ENCODE results near the gene KMO. TPM values are rescaled to one million over a fixed set of nuclear protein-coding genes. Genes with fewer than 3 reads are reported as not detected.

The KMO gene
- total RNA-seq, 1 donor from 2014 or later = not detected

GRCh38 chr1:241485554-241485992, 46.6 kb upstream of the KMO start:
- no peak overlapping the region for H3K27ac ChIP-seq
- DNase-seq (ENCODE audit: low spot score) = peak; percentile 28
- Mint-ChIP-seq H3K9me3 (peaks cover 8% of the 10 kb centered on the region), H3K4me1 (peaks cover 7% of the 10 kb centered on the region), H3K36me3 (peaks cover 5% of the 10 kb centered on the region), H3K27ac (no peak overlapping the region), H3K27me3 (ENCODE audit: insufficient read depth, low read depth) (no peaks in the 10 kb centered on the region), H3K4me3 (no peak overlapping the region)
- no peak overlapping the region for H3K4me3 ChIP-seq
- no peaks in the 10 kb centered on the region for H3F3A ChIP-seq (ENCODE audit: low read depth)
- H3K9ac ChIP-seq = no peak overlapping the region
- no peaks in the 10 kb centered on the region for H3K79me2 ChIP-seq (ENCODE audit: low read depth)
- no peaks in the 10 kb centered on the region for H3K9me3 ChIP-seq (ENCODE audit: low read depth)
- no peaks in the 10 kb centered on the region for H3K27me3 ChIP-seq
- H4K20me1 ChIP-seq (ENCODE audit: low read depth) = no peaks in the 10 kb centered on the region
- H3K4me1 ChIP-seq = no peaks in the 10 kb centered on the region
- peak; percentile 57 for TF ChIP-seq CTCF (IDR thresholded peaks at IDR 0.05)
- TF ChIP-seq EZH2phosphoT487 (IDR thresholded peaks at IDR 0.05) = no peak
- no peaks in the 10 kb centered on the region for H3K36me3 ChIP-seq
- no peak overlapping the region for H3K4me2 ChIP-seq
- H2AFZ ChIP-seq (replicated peaks) = no peak overlapping the region

DNA sequence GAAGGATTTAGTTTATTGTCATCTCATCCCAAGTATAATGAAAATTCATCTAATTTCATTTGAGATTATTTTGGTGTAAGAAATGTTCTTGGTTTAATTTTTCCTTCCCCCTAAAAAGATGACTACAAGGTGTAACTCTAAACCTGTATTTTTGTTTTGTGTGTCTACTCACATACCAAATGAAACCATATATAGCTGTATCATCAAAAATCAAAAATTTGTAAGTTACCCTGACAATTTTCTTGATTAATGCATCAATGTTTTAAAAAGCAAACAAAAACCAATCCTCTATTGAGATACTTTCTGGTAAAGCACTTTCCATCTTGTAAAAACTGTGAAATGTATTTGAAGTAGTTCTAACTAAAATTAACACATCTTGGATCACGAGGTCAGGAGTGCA, 43.4 kb upstream of the KMO start:
- TF ChIP-seq EZH2phosphoT487 (IDR thresholded peaks at IDR 0.05) (no peak), EZH2 (IDR thresholded peaks at IDR 0.05) (no peak), CTCF (IDR thresholded peaks at IDR 0.05) (no peak)
- Histone ChIP-seq H4K20me1 (ENCODE audit: low read depth) (no peaks in the 10 kb centered on the region), H3K4me2 (no peak overlapping the region), H3K27me3 (no peaks in the 10 kb centered on the region), H3K9ac (no peak overlapping the region), H3K27ac (no peak overlapping the region), H3K9me3 (ENCODE audit: low read depth) (no peaks in the 10 kb centered on the region), H3K4me1 (no peaks in the 10 kb centered on the region), H3K79me2 (ENCODE audit: low read depth) (no peaks in the 10 kb centered on the region), H3K4me3 (no peak overlapping the region), H2AFZ (replicated peaks) (no peak overlapping the region), H3F3A (ENCODE audit: low read depth) (no peaks in the 10 kb centered on the region), H3K36me3 (no peaks in the 10 kb centered on the region)
- H3K9me3 Mint-ChIP-seq = peaks cover 8% of the 10 kb centered on the region
- H3K4me1 Mint-ChIP-seq = no peaks in the 10 kb centered on the region
- H3K27me3 Mint-ChIP-seq (ENCODE audit: insufficient read depth, low read depth) = no peaks in the 10 kb centered on the region
- H3K27ac Mint-ChIP-seq = no peak overlapping the region
- no peak for DNase-seq (ENCODE audit: low spot score)
- peaks cover 9% of the 10 kb centered on the region for H3K36me3 Mint-ChIP-seq
- H3K4me3 Mint-ChIP-seq = no peak overlapping the region

DNA sequence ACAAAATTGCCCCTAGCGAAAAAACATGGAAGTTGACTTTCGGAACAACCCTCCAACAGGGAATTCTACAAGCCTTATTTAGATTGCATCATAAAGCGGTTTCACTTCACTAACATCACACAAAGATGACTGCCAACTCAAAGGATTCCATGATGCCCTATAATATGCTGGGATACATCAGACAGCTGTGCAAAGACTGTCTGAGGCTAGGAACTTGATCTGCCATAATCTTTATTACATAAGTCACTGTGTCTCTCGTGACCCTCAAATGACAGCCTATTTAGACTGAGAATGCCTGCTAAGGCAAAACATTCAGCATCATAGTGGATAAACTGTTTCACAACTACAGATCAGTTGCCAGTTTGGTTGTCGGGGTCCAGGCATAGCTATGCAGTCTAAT, 36.4 kb upstream of the KMO start:
- TF ChIP-seq CTCF (IDR thresholded peaks at IDR 0.05) (no peak), EZH2phosphoT487 (IDR thresholded peaks at IDR 0.05) (no peak), EZH2 (IDR thresholded peaks at IDR 0.05) (no peak)
- no peaks in the 10 kb centered on the region for H3K9me3 ChIP-seq (ENCODE audit: low read depth)
- no peaks in the 10 kb centered on the region for H3K4me1 ChIP-seq
- H3K4me3 ChIP-seq = no peak overlapping the region
- H3K4me2 ChIP-seq = no peak overlapping the region
- H3K36me3 ChIP-seq = no peaks in the 10 kb centered on the region
- no peaks in the 10 kb centered on the region for H3K27me3 ChIP-seq
- Mint-ChIP-seq H3K36me3 (peaks cover 35% of the 10 kb centered on the region), H3K27me3 (ENCODE audit: insufficient read depth, low read depth) (no peaks in the 10 kb centered on the region), H3K4me1 (no peaks in the 10 kb centered on the region), H3K9me3 (no peaks in the 10 kb centered on the region), H3K4me3 (no peak overlapping the region), H3K27ac (no peak overlapping the region)
- H3K27ac ChIP-seq = no peak overlapping the region
- H3K79me2 ChIP-seq (ENCODE audit: low read depth) = no peaks in the 10 kb centered on the region
- H4K20me1 ChIP-seq (ENCODE audit: low read depth) = no peaks in the 10 kb centered on the region
- H3K9ac ChIP-seq = no peak overlapping the region
- H3F3A ChIP-seq (ENCODE audit: low read depth) = no peaks in the 10 kb centered on the region
- DNase-seq (ENCODE audit: low spot score) = no peak
- no peak overlapping the region for H2AFZ ChIP-seq (replicated peaks)

All from neural progenitor cell (in vitro differentiated cells).